Trophoblast cell (in vitro differentiated cells and primary cell): ENCODE results near the gene EVPL.

Experiments used
- DNase-seq, 2 donors: peaks; one replicate each; pipeline ENCODE4 v3.0.0-alpha.2; 2016
- H2AFZ ChIP-seq: 2 replicates; pipeline ENCODE4 v1.6.1; 2013; ENCODE audit warnings: low read length, moderate library complexity, mild to moderate bottlenecking; ENCODE audit not compliant: insufficient read depth, poor library complexity
- H2AK5ac ChIP-seq: 2 replicates; pipeline ENCODE4 v1.6.1; 2013; ENCODE audit warnings: mild to moderate bottlenecking, low read length
- H2BK120ac ChIP-seq: 2 replicates; pipeline ENCODE4 v1.6.1; 2013; ENCODE audit warnings: low read length, mild to moderate bottlenecking, moderate library complexity; ENCODE audit not compliant: insufficient read depth, poor library complexity
- H2BK12ac ChIP-seq: 2 replicates; pipeline ENCODE4 v1.6.1; 2013; ENCODE audit warnings: mild to moderate bottlenecking, low read length, moderate library complexity
- H2BK5ac ChIP-seq: 2 replicates; pipeline ENCODE4 v1.6.1; 2013; ENCODE audit warnings: low read length, low read depth, moderate library complexity, mild to moderate bottlenecking; ENCODE audit not compliant: poor library complexity
- H3K14ac ChIP-seq: 2 replicates; pipeline ENCODE4 v1.6.1; 2013; ENCODE audit warnings: mild to moderate bottlenecking, low read length
- H3K18ac ChIP-seq: 2 replicates; pipeline ENCODE4 v1.6.1; 2013; ENCODE audit warnings: mild to moderate bottlenecking, low read length
- H3K23ac ChIP-seq: 2 replicates; pipeline ENCODE4 v1.6.1; 2013; ENCODE audit warnings: low read length
- H3K27ac ChIP-seq: 2 replicates; pipeline ENCODE4 v1.5.1; 2013; ENCODE audit warnings: low read depth, mild to moderate bottlenecking, inconsistent platforms, low read length, moderate library complexity
- H3K27me3 ChIP-seq: 2 replicates; pipeline ENCODE4 v1.6.1; 2013; ENCODE audit warnings: inconsistent platforms, mild to moderate bottlenecking, low read length, moderate library complexity; ENCODE audit not compliant: insufficient read depth
- H3K36me3 ChIP-seq, 2 experiments: 1 replicate in 1 of 2; 2 replicates in 1 of 2; pipeline ENCODE4 v1.6.1; 2013; ENCODE audit warnings: low read length in 2 of 2, mild to moderate bottlenecking in 2 of 2, moderate library complexity in 1 of 2; ENCODE audit not compliant: insufficient read depth in 2 of 2, control insufficient read depth in 1 of 2
- H3K4ac ChIP-seq: 2 replicates; pipeline ENCODE4 v1.6.1; 2013; ENCODE audit warnings: low read depth, mild to moderate bottlenecking, low read length, moderate library complexity
- H3K4me1 ChIP-seq, 2 experiments: 1 replicate in 1 of 2; 2 replicates in 1 of 2; pipeline ENCODE4 v1.6.1; 2013; ENCODE audit warnings: low read length in 2 of 2, mild to moderate bottlenecking in 2 of 2, moderate library complexity in 1 of 2; ENCODE audit not compliant: insufficient read depth in 2 of 2, control insufficient read depth in 1 of 2
- H3K4me2 ChIP-seq: 2 replicates; pipeline ENCODE4 v1.6.1; 2013; ENCODE audit warnings: inconsistent platforms, mild to moderate bottlenecking, low read length, moderate library complexity
- H3K4me3 ChIP-seq: 2 replicates; pipeline ENCODE4 v1.5.1; 2013; ENCODE audit warnings: mild to moderate bottlenecking, low read depth, low read length, inconsistent platforms
- H3K79me1 ChIP-seq: one replicate; pipeline ENCODE4 v1.6.1; 2013; ENCODE audit warnings: low read length
- H3K79me2 ChIP-seq: 2 replicates; pipeline ENCODE4 v1.6.1; 2013; ENCODE audit warnings: low read length, mild to moderate bottlenecking; ENCODE audit not compliant: control insufficient read depth, insufficient read depth, poor library complexity
- H3K9ac ChIP-seq: 2 replicates; pipeline ENCODE4 v1.6.1; 2013; ENCODE audit warnings: mild to moderate bottlenecking, low read length
- H3K9me3 ChIP-seq: 2 replicates; pipeline ENCODE4 v1.6.1; 2013; ENCODE audit warnings: low read depth, mild to moderate bottlenecking, control low read depth, inconsistent platforms, low read length; ENCODE audit not compliant: insufficient read depth
- H4K12ac ChIP-seq: 2 replicates; pipeline ENCODE4 v1.6.1; 2013; ENCODE audit warnings: low read depth, mild to moderate bottlenecking, low read length, moderate library complexity
- H4K8ac ChIP-seq: 2 replicates; pipeline ENCODE4 v1.6.1; 2013; ENCODE audit warnings: low read depth, mild to moderate bottlenecking, low read length, moderate library complexity
- H4K91ac ChIP-seq: one replicate; pipeline ENCODE4 v1.6.1; 2013; ENCODE audit warnings: low read depth, mild to moderate bottlenecking, low read length, moderate library complexity
- WGBS: extraction: QIAGEN DNeasy Blood & Tissue Kit; methylation state at CpG from one replicate; pipeline ENCODE4 v1.1.7; 2013; ENCODE audit warnings: missing lambda C conversion rate; ENCODE audit not compliant: insufficient read length, insufficient coverage; ENCODE audit errors: extremely low coverage; 5-methylcytosine and 5-hydroxymethylcytosine counted together

The EVPL gene

GRCh38 chr17:76023900-76024237 lies 3.2 kb downstream of the EVPL start:
- peaks cover 0 to 2% of the 10 kb centered on the region in 2 experiments for H3K4me1 ChIP-seq
- H3K9ac ChIP-seq = no peak overlapping the region
- no peaks in the 10 kb centered on the region for H3K79me2 ChIP-seq

DNA sequence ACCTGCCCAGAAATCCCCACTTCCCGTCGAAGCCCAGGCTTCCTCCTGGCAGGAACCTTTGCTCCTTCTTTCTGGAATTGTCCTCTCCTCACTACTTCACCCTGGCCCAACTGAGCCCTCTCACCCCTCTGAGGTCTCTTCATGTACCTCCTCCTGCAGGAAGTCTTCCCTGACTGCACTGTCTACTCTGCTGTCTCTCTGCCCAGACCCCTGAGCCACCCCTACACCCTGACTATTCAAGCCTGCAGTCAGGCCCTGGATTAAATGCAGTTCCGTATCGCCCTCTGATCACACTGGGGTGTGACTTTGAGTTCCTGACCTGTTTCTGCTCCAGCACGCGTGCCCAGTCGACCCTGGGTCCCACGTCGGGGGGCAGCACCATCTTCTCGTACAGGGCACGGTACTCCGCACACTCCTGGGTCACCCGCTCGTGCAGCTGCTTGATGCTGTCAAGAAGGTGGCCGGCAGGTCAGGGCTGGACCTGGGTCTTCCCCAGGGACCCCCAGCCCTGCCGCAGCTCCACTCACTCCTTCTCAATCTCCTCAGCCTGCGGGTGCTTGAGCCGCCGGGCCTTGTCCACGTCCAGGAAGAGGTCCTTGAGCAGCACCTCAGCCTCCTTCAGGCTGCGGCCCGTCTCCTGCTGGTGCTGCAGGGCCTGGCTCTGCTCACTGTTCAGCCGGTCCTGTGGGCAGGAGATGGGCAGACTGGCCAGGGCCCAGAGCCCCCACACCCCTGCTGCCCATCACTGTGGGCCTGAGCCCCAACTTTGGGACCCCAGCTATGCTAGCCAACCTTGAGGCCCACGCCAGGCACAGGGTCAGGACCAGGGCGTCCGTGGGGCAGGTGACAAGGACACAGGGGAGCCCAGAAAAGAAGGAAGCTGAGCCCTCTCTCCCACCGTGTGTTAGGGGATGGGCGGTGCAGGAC lies 3.9 kb downstream of the EVPL start:
- Histone ChIP-seq H2BK5ac (no peak overlapping the region), H3K9me3 (peaks cover 3% of the 10 kb centered on the region), H3K36me3 (no peaks in the 10 kb centered on the region), H2AFZ (no peak overlapping the region), H3K9ac (no peak overlapping the region), H3K4me2 (no peak overlapping the region), H2BK12ac (no peak overlapping the region), H2AK5ac (no peak overlapping the region), H3K27ac (no peak overlapping the region), H3K79me1 (no peaks in the 10 kb centered on the region), H3K18ac (no peak overlapping the region), H2BK120ac (no peak overlapping the region), H3K4me3 (no peak overlapping the region), H4K8ac (no peak overlapping the region), H3K23ac (no peak overlapping the region), H3K14ac (no peak overlapping the region), H3K79me2 (no peaks in the 10 kb centered on the region), H3K27me3 (no peaks in the 10 kb centered on the region), H4K12ac (no peak overlapping the region), H4K91ac (no peak overlapping the region), H3K4ac (no peak overlapping the region), H3K4me1 (peaks cover 0 to 2% of the 10 kb centered on the region in 2 experiments)
- no peak for DNase-seq
- WGBS = no CpG with 5 or more reads among the region's 28 CpGs

More at GRCh38 chr17:76023900-76024237, 3.2 kb downstream of the EVPL start:
- Histone ChIP-seq H4K91ac (no peak overlapping the region), H3K79me1 (no peaks in the 10 kb centered on the region), H3K36me3 (no peaks in the 10 kb centered on the region), H3K14ac (no peak overlapping the region), H3K27ac (no peak overlapping the region), H3K4ac (no peak overlapping the region), H2AK5ac (no peak overlapping the region), H3K23ac (no peak overlapping the region), H3K4me2 (no peak overlapping the region), H3K27me3 (no peaks in the 10 kb centered on the region), H3K9me3 (peaks cover 3% of the 10 kb centered on the region), H2AFZ (no peak overlapping the region), H2BK5ac (no peak overlapping the region), H4K12ac (no peak overlapping the region), H2BK12ac (no peak overlapping the region), H4K8ac (no peak overlapping the region), H3K18ac (no peak overlapping the region), H3K4me3 (no peak overlapping the region), H2BK120ac (no peak overlapping the region)
- no peak for DNase-seq
- WGBS = no CpG with 5 or more reads among the region's 9 CpGs

DNA sequence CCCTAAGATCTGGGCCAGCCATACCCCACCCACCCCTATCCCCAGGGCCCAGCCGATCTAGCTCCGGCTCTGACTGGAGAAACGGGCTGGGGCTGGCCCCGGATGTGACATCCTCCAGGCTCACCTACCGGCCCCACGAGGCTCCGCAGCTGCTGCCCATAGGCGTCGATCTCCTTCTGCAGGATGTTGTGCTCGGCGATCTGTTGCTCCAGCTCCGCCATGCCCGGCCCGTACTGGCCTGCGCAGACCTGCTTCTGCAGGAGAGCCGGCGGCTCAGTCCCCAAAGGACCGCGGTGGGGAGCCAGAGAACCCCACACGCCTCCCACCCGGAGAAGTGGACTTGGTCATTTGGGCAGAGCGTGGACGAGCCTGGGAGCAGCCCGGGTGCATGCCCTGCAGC lies 4.8 kb downstream of the EVPL start:
- Histone ChIP-seq H3K9me3 (peaks cover 2% of the 10 kb centered on the region), H3K4me3 (no peak overlapping the region), H3K9ac (no peak overlapping the region), H4K91ac (no peak overlapping the region), H2BK5ac (no peak overlapping the region), H3K79me2 (no peaks in the 10 kb centered on the region), H3K18ac (no peak overlapping the region), H2BK12ac (no peak overlapping the region), H2BK120ac (no peak overlapping the region), H3K4me2 (no peak overlapping the region), H3K4ac (no peak overlapping the region), H3K23ac (no peak overlapping the region), H3K27me3 (no peaks in the 10 kb centered on the region), H2AFZ (no peak overlapping the region), H3K14ac (no peak overlapping the region), H4K8ac (no peak overlapping the region), H4K12ac (no peak overlapping the region), H3K36me3 (no peaks in the 10 kb centered on the region), H2AK5ac (no peak overlapping the region), H3K4me1 (peaks cover 0 to under 1% of the 10 kb centered on the region in 2 experiments), H3K27ac (no peak overlapping the region), H3K79me1 (no peaks in the 10 kb centered on the region)
- WGBS = no CpG with 5 or more reads among the region's 24 CpGs
- DNase-seq = no peak

GRCh38 chr17:76019833-76020467 lies 7.2 kb downstream of the EVPL start:
- Histone ChIP-seq H3K9ac (no peak overlapping the region), H3K27ac (no peak overlapping the region), H3K4ac (no peak overlapping the region), H3K9me3 (peaks cover 1% of the 10 kb centered on the region), H4K91ac (no peak overlapping the region), H4K12ac (no peak overlapping the region), H3K79me1 (no peaks in the 10 kb centered on the region), H2AK5ac (no peak overlapping the region), H3K36me3 (no peaks in the 10 kb centered on the region), H2BK5ac (no peak overlapping the region), H2AFZ (no peak overlapping the region), H3K14ac (no peak overlapping the region), H3K18ac (no peak overlapping the region), H3K4me3 (no peak overlapping the region), H3K4me1 (no peaks in the 10 kb centered on the region), H3K23ac (peak overlapping the region; percentile 58), H3K27me3 (no peaks in the 10 kb centered on the region), H3K79me2 (no peaks in the 10 kb centered on the region), H3K4me2 (no peak overlapping the region), H2BK12ac (no peak overlapping the region), H4K8ac (no peak overlapping the region), H2BK120ac (no peak overlapping the region)
- no CpG with 5 or more reads among the region's 6 CpGs for WGBS
- DNase-seq = no peak
